ENCODE results near the gene INSYN2B. TPM values are rescaled to one million over a fixed set of nuclear protein-coding genes. Genes with fewer than 3 reads are reported as not detected.

Gene INSYN2B
- total and polyA plus RNA-seq, 9 donors = 0.12 to 3.3 (median 1.1) TPM; not detected in 1

- intact Hi-C loops (cut with DNase I) = no loop called here
- 66 to 73% (median 72%) methylated on average over 3 of the region's 3 CpGs for WGBS, 3 donors
- no peaks in the 10 kb centered on the region for H3K4me1 ChIP-seq (ENCODE audit: insufficient read depth)
- H3K9me3 ChIP-seq = no peaks in the 10 kb centered on the region
- no peak overlapping the region for H3K27ac ChIP-seq
- H3K4me3 ChIP-seq = no peak overlapping the region
- TF ChIP-seq CTCF (IDR thresholded peaks at IDR 0.05) = no peak
- no peak for TF ChIP-seq EP300 (IDR thresholded peaks at IDR 0.05)
- TF ChIP-seq POLR2A (IDR thresholded peaks at IDR 0.05) = no peak
- H3K27me3 ChIP-seq = no peaks in the 10 kb centered on the region
- no peak for DNase-seq
- H3K36me3 ChIP-seq = no peaks in the 10 kb centered on the region
Observed at GRCh38 chr5:169973056-169973455, 7.2 kb downstream of the INSYN2B start.

- no peaks in the 10 kb centered on the region for H3K9me3 ChIP-seq
- TF ChIP-seq EP300 (IDR thresholded peaks at IDR 0.05) = no peak
- TF ChIP-seq CTCF (IDR thresholded peaks at IDR 0.05) = no peak
- TF ChIP-seq POLR2A (IDR thresholded peaks at IDR 0.05) = no peak
- WGBS, 3 donors = 91 to 98% (median 95%) methylated on average over 1 of the region's 1 CpG
- H3K4me1 ChIP-seq (ENCODE audit: insufficient read depth) = no peaks in the 10 kb centered on the region
- H3K27me3 ChIP-seq = no peaks in the 10 kb centered on the region
- H3K36me3 ChIP-seq = no peaks in the 10 kb centered on the region
- intact Hi-C loops (cut with DNase I) = no loop called here
- H3K4me3 ChIP-seq = no peak overlapping the region
- H3K27ac ChIP-seq = no peak overlapping the region
- no peak for DNase-seq
Observed at GRCh38 chr5:169971780-169972179, 8.5 kb downstream of the INSYN2B start.

GRCh38 chr5:169970911-169971765 lies 9.2 kb downstream of the INSYN2B start:
- H3K36me3 ChIP-seq = no peaks in the 10 kb centered on the region
- DNase-seq = no peak
- H3K4me3 ChIP-seq = no peak overlapping the region
- no peaks in the 10 kb centered on the region for H3K27me3 ChIP-seq
- no peak for TF ChIP-seq EP300 (IDR thresholded peaks at IDR 0.05)
- no peak for TF ChIP-seq CTCF (IDR thresholded peaks at IDR 0.05)
- no peak for TF ChIP-seq POLR2A (IDR thresholded peaks at IDR 0.05)
- 58 to 62% (median 59%) methylated on average over 8 of the region's 8 CpGs for WGBS, 3 donors
- H3K4me1 ChIP-seq (ENCODE audit: insufficient read depth) = no peaks in the 10 kb centered on the region
- H3K27ac ChIP-seq = no peak overlapping the region
- intact Hi-C loops (cut with DNase I) = no loop called here
- H3K9me3 ChIP-seq = no peaks in the 10 kb centered on the region

GRCh38 chr5:169970339-169970738 lies 10.0 kb downstream of the INSYN2B start:
- no peak for DNase-seq
- no peak for TF ChIP-seq CTCF (IDR thresholded peaks at IDR 0.05)
- TF ChIP-seq EP300 (IDR thresholded peaks at IDR 0.05) = no peak
- TF ChIP-seq POLR2A (IDR thresholded peaks at IDR 0.05) = no peak
- H3K4me3 ChIP-seq = no peak overlapping the region

More at GRCh38 chr5:169970339-169970738, 10.0 kb downstream of the INSYN2B start:
- H3K27me3 ChIP-seq = no peaks in the 10 kb centered on the region
- no peaks in the 10 kb centered on the region for H3K9me3 ChIP-seq
- no peaks in the 10 kb centered on the region for H3K4me1 ChIP-seq (ENCODE audit: insufficient read depth)
- no peaks in the 10 kb centered on the region for H3K36me3 ChIP-seq
- intact Hi-C loops (cut with DNase I) = no loop called here
- no peak overlapping the region for H3K27ac ChIP-seq

Measured in ovary (tissue), 9 donors.